Measurements from ENCODE around the gene FN1. TPM values are rescaled to one million over a fixed set of nuclear protein-coding genes. Genes with fewer than 3 reads are reported as not detected.

FN1 gene
- total RNA-seq, 1 donor from 2014 or later, result 52.0 TPM

DNA sequence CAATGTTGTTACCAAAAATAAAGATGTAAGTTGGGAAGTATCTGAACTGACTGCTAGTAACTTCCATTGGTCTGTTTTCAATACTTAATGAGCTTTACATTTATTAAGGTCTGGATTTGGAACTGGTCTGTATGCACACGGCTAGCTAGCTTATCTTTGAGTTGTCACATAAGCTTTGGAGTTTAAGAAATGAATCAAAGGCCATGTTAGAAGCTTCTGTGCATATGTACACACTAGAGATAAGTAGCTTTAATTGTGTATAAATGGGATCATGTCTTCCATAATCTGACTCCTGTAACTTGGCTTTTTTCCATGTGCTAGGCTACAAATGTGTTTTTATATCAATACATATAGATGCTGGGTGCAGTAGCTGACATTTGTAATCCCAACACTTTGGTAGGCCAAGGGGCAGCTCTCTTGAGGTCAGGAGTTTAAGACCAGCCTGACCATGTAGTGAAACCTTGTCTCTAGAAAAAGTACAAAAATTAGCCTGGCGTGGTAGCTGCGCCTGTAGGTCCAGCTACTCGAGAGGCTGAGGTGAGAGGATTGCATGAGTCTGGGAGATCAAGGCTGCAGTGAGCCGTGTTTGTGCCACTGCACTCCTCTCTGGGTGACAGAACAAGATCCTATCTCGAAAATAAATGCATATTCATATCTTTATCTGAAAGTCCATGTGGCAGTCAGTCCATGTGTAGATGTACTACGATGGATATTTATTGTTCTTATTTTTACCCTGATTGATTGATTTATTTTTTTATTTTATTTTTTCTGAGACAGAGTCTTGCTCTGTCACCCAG, 96.8 kb downstream of the FN1 start:
- Mint-ChIP-seq H3K27me3 (ENCODE audit: insufficient read depth, low read depth) (no peaks in the 10 kb centered on the region), H3K4me1 (no peaks in the 10 kb centered on the region), H3K9me3 (no peaks in the 10 kb centered on the region), H3K27ac (no peak overlapping the region), H3K36me3 (peaks cover 45% of the 10 kb centered on the region), H3K4me3 (no peak overlapping the region)
- TF ChIP-seq EZH2 (IDR thresholded peaks at IDR 0.05), result no peak
- DNase-seq (ENCODE audit: low spot score), result no peak
- Histone ChIP-seq H2AFZ (replicated peaks) (no peak overlapping the region), H3K27ac (no peak overlapping the region), H3K4me3 (no peak overlapping the region), H3K36me3 (peaks cover 18% of the 10 kb centered on the region), H3K4me2 (no peak overlapping the region), H3K9me3 (ENCODE audit: low read depth) (no peaks in the 10 kb centered on the region), H4K20me1 (ENCODE audit: low read depth) (no peaks in the 10 kb centered on the region), H3K79me2 (ENCODE audit: low read depth) (peaks cover 20% of the 10 kb centered on the region), H3K9ac (no peak overlapping the region), H3K4me1 (no peaks in the 10 kb centered on the region), H3K27me3 (no peaks in the 10 kb centered on the region), H3F3A (ENCODE audit: low read depth) (no peaks in the 10 kb centered on the region)

GRCh38 chr2:215332872-215333595, 102.8 kb downstream of the FN1 start:
- H3K27me3 ChIP-seq, result no peaks in the 10 kb centered on the region
- H3K9ac ChIP-seq, result no peak overlapping the region
- H3K27ac ChIP-seq, result no peak overlapping the region
- H4K20me1 ChIP-seq (ENCODE audit: low read depth), result no peaks in the 10 kb centered on the region
- no peak overlapping the region for H2AFZ ChIP-seq (replicated peaks)
- peaks cover 11% of the 10 kb centered on the region for H3K36me3 ChIP-seq
- no peaks in the 10 kb centered on the region for H3K9me3 Mint-ChIP-seq
- H3K27ac Mint-ChIP-seq, result no peak overlapping the region
- no peaks in the 10 kb centered on the region for H3K9me3 ChIP-seq (ENCODE audit: low read depth)
- TF ChIP-seq, protein P1, sequence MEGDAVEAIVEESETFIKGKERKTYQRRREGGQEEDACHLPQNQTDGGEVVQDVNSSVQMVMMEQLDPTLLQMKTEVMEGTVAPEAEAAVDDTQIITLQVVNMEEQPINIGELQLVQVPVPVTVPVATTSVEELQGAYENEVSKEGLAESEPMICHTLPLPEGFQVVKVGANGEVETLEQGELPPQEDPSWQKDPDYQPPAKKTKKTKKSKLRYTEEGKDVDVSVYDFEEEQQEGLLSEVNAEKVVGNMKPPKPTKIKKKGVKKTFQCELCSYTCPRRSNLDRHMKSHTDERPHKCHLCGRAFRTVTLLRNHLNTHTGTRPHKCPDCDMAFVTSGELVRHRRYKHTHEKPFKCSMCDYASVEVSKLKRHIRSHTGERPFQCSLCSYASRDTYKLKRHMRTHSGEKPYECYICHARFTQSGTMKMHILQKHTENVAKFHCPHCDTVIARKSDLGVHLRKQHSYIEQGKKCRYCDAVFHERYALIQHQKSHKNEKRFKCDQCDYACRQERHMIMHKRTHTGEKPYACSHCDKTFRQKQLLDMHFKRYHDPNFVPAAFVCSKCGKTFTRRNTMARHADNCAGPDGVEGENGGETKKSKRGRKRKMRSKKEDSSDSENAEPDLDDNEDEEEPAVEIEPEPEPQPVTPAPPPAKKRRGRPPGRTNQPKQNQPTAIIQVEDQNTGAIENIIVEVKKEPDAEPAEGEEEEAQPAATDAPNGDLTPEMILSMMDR (IDR thresholded peaks at IDR 0.05), result no peak
- no peak for TF ChIP-seq EZH2phosphoT487 (IDR thresholded peaks at IDR 0.05)
- no peak for TF ChIP-seq EZH2 (IDR thresholded peaks at IDR 0.05)
- no peaks in the 10 kb centered on the region for H3K27me3 Mint-ChIP-seq (ENCODE audit: insufficient read depth, low read depth)
- no peak for DNase-seq (ENCODE audit: low spot score)
- H3K79me2 ChIP-seq (ENCODE audit: low read depth), result peaks cover 31% of the 10 kb centered on the region
- no peak overlapping the region for H3K4me3 ChIP-seq
- H3K36me3 Mint-ChIP-seq, result peaks cover 23% of the 10 kb centered on the region
- no peaks in the 10 kb centered on the region for H3K4me1 ChIP-seq
- no peak overlapping the region for H3K4me2 ChIP-seq
- no peaks in the 10 kb centered on the region for H3F3A ChIP-seq (ENCODE audit: low read depth)
- H3K4me3 Mint-ChIP-seq, result no peak overlapping the region
- no peaks in the 10 kb centered on the region for H3K4me1 Mint-ChIP-seq

GRCh38 chr2:215328066-215328465, 107.8 kb downstream of the FN1 start:
- no peaks in the 10 kb centered on the region for H3K27me3 ChIP-seq
- no peaks in the 10 kb centered on the region for H3K27me3 Mint-ChIP-seq (ENCODE audit: insufficient read depth, low read depth)
- H3K27ac ChIP-seq, result no peak overlapping the region
- H4K20me1 ChIP-seq (ENCODE audit: low read depth), result peaks cover 20% of the 10 kb centered on the region
- no peaks in the 10 kb centered on the region for H3K9me3 ChIP-seq (ENCODE audit: low read depth)
- peaks cover 56% of the 10 kb centered on the region for H3K79me2 ChIP-seq (ENCODE audit: low read depth)
- no peak for TF ChIP-seq EZH2 (IDR thresholded peaks at IDR 0.05)
- no peak for TF ChIP-seq EZH2phosphoT487 (IDR thresholded peaks at IDR 0.05)
- TF ChIP-seq, protein P1 (IDR thresholded peaks at IDR 0.05), result no peak
- H3K36me3 ChIP-seq, result peaks cover 11% of the 10 kb centered on the region
- no peak overlapping the region for H2AFZ ChIP-seq (replicated peaks)
- H3K36me3 Mint-ChIP-seq, result peaks cover 40% of the 10 kb centered on the region
- no peaks in the 10 kb centered on the region for H3K9me3 Mint-ChIP-seq
- no peaks in the 10 kb centered on the region for H3F3A ChIP-seq (ENCODE audit: low read depth)
- H3K4me3 ChIP-seq, result no peak overlapping the region
- DNase-seq (ENCODE audit: low spot score), result no peak
- peak overlapping the region; percentile 4 for H3K27ac Mint-ChIP-seq
- no peak overlapping the region for H3K4me3 Mint-ChIP-seq
- no peak overlapping the region for H3K9ac ChIP-seq
- H3K4me1 Mint-ChIP-seq, result no peaks in the 10 kb centered on the region
- no peaks in the 10 kb centered on the region for H3K4me1 ChIP-seq
- H3K4me2 ChIP-seq, result no peak overlapping the region
